Fibroblast of villous mesenchyme (primary cell): ENCODE data around the gene ASPG. TPM values are rescaled to one million over a fixed set of nuclear protein-coding genes. Genes with fewer than 3 reads are reported as not detected.
A peak's percentile ranks its signal among the peaks of the same experiment; 100 is the strongest.

Experiments used
- DNase-seq: peaks from one replicate; pipeline ENCODE4 v3.0.0-alpha.2; 2010; ENCODE audit warnings: low read depth
- H3K4me3 ChIP-seq: 2 replicates; pipeline ENCODE4 v1.5.1; 2011; ENCODE audit warnings: low read depth, mild to moderate bottlenecking, low read length
- CTCF ChIP-seq: IDR thresholded peaks from 2 replicates; pipeline ENCODE4 v1.5.1; 2012; ENCODE audit warnings: low read depth, mild to moderate bottlenecking, low read length; ENCODE audit not compliant: insufficient read depth
- total RNA-seq: library from RNA; depleted of rRNA; stranded (reverse); fragments of >200 nt; gene quantifications from 2 replicates; pipeline ENCODE4 v1.2.3, GENCODE V29; 2012

Gene ASPG
- total RNA-seq, 1 donor = not detected

GRCh38 chr14:104093366-104094055 is 8.0 kb downstream of the ASPG start:
- no peak overlapping the region for H3K4me3 ChIP-seq
- DNase-seq = no peak
- TF ChIP-seq CTCF = no peak

- no peak for TF ChIP-seq CTCF
- DNase-seq = no peak
- H3K4me3 ChIP-seq = no peak overlapping the region
Measured at GRCh38 chr14:104094056-104094708, 8.7 kb downstream of the ASPG start.

- DNase-seq = peak; percentile 21
- H3K4me3 ChIP-seq = no peak overlapping the region
- TF ChIP-seq CTCF = peak; percentile 71
Measured at GRCh38 chr14:104094709-104095425, 9.4 kb downstream of the ASPG start.

GRCh38 chr14:104095426-104096310 is 10.2 kb downstream of the ASPG start:
- H3K4me3 ChIP-seq = no peak overlapping the region
- no peak for DNase-seq
- TF ChIP-seq CTCF = no peak

- no peak for TF ChIP-seq CTCF
- H3K4me3 ChIP-seq = no peak overlapping the region
- DNase-seq = no peak
Measured at GRCh38 chr14:104096318-104096717, 10.8 kb downstream of the ASPG start.
